ENCODE measurements around the gene GDPD5.

GDPD5 gene

DNA sequence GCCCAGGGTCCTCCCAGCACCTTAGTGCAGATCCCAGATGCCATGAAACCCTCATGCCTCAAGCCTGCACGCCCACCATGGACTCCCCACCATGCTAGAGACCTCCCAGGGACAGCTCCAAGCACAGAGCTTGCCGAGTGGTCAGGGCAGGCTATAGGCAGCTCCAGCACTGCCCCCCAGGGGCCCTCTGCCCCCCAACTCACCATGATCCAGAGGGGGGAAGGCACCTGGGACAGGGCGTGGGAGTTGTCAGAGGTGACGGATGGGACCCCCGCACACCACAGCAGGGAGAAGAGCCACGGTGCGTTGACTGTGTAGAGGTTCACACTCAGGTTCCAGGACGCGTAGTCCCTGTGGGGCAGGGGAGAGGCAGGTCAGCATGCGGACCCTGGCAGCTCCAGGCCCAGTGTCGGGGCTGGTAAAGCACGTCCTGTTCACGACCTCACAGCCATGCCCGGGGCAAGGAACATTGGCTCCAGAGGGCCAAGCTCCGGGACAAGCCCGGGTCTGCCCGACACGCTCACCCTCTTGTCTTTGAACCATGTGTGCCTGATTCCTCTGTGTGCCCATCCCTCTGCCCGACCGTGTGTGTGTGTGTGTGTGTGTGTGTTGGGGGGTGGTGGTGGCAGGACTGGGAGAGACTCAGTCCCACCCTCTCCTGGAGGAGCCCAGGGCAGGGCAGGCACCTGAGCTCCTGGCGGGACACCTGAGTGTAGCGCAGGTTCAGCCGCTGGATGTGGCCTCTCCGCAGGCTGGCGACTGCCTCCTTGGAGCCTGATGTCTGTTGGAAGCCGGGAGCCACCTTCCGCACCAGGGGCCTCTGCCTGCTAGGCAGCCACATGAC is 84.6 kb downstream of the GDPD5 start:
- Histone ChIP-seq H3K9me2 (ENCODE audit: low read depth, low read length) (no peaks in the 10 kb centered on the region), H4K20me1 (ENCODE audit: insufficient read depth, low read length) (no peaks in the 10 kb centered on the region), H3K4me2 (ENCODE audit: low read length) (no peak overlapping the region), H2AFZ (ENCODE audit: low read length) (no peak overlapping the region), H3K27me3 (ENCODE audit: insufficient read depth, low read length) (no peaks in the 10 kb centered on the region), H3K36me3 (ENCODE audit: insufficient read depth, low read length) (no peaks in the 10 kb centered on the region), H3K79me2 (ENCODE audit: insufficient read depth, low read length) (no peaks in the 10 kb centered on the region), H3K27ac (ENCODE audit: low read depth, low read length, poor library complexity, severe bottlenecking) (no peak overlapping the region), H3K9me3 (ENCODE audit: low read length) (no peaks in the 10 kb centered on the region), H3F3A (ENCODE audit: insufficient read depth, low read length) (no peaks in the 10 kb centered on the region), H3K9ac (ENCODE audit: low read length) (no peak overlapping the region), H3K4me1 (ENCODE audit: insufficient read depth, low read length, severe bottlenecking) (no peaks in the 10 kb centered on the region), H3K4me3 (ENCODE audit: low read depth, low read length, poor library complexity, severe bottlenecking) (no peak overlapping the region)
- TF ChIP-seq EZH2 (IDR thresholded peaks at IDR 0.05; ENCODE audit: borderline replicate concordance, low read length): no peak
- TF ChIP-seq, protein P1, sequence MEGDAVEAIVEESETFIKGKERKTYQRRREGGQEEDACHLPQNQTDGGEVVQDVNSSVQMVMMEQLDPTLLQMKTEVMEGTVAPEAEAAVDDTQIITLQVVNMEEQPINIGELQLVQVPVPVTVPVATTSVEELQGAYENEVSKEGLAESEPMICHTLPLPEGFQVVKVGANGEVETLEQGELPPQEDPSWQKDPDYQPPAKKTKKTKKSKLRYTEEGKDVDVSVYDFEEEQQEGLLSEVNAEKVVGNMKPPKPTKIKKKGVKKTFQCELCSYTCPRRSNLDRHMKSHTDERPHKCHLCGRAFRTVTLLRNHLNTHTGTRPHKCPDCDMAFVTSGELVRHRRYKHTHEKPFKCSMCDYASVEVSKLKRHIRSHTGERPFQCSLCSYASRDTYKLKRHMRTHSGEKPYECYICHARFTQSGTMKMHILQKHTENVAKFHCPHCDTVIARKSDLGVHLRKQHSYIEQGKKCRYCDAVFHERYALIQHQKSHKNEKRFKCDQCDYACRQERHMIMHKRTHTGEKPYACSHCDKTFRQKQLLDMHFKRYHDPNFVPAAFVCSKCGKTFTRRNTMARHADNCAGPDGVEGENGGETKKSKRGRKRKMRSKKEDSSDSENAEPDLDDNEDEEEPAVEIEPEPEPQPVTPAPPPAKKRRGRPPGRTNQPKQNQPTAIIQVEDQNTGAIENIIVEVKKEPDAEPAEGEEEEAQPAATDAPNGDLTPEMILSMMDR (IDR thresholded peaks at IDR 0.05; ENCODE audit: low read length): no peak

DNA sequence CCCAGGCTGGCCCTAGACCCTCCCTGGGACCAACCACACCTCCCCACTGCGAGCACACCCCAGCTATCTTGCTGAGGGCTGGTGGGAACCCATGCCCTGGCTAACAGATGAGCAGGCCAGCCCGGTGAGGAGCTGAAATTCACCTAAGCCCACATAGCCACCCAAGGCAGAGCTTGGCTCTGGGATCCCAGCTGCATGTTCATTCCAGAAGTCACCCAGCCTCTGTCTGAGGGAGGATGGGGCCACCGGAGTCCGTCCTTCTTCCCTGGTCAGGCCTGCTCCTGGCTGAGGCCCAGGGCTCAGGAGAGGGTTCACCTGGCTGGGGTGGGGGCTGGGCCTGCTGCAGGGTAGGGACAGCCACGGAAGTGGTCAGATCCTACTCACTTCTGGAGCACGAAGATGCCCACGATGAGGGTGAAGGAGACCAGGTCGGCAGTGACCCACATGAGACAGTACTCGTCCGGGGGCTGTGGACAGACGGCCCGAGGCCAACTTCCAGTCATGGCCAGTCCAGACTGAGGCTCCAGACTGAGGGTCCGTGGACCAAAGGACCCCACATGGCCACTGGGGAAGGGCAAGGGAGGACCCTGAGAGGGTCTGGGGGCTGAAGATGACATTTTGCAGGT is 86.1 kb downstream of the GDPD5 start:
- Histone ChIP-seq H3K9me2 (ENCODE audit: low read depth, low read length) (no peaks in the 10 kb centered on the region), H2AFZ (ENCODE audit: low read length) (no peak overlapping the region), H3K36me3 (ENCODE audit: insufficient read depth, low read length) (no peaks in the 10 kb centered on the region), H3K4me3 (ENCODE audit: low read depth, low read length, poor library complexity, severe bottlenecking) (no peak overlapping the region), H3K79me2 (ENCODE audit: insufficient read depth, low read length) (no peaks in the 10 kb centered on the region), H3K4me2 (ENCODE audit: low read length) (no peak overlapping the region), H3K27me3 (ENCODE audit: insufficient read depth, low read length) (no peaks in the 10 kb centered on the region), H3K9me3 (ENCODE audit: low read length) (no peaks in the 10 kb centered on the region), H3K27ac (ENCODE audit: low read depth, low read length, poor library complexity, severe bottlenecking) (no peak overlapping the region), H3K9ac (ENCODE audit: low read length) (no peak overlapping the region), H3F3A (ENCODE audit: insufficient read depth, low read length) (no peaks in the 10 kb centered on the region), H3K4me1 (ENCODE audit: insufficient read depth, low read length, severe bottlenecking) (no peaks in the 10 kb centered on the region), H4K20me1 (ENCODE audit: insufficient read depth, low read length) (no peaks in the 10 kb centered on the region)
- TF ChIP-seq, protein P1 (IDR thresholded peaks at IDR 0.05; ENCODE audit: low read length): no peak

DNA sequence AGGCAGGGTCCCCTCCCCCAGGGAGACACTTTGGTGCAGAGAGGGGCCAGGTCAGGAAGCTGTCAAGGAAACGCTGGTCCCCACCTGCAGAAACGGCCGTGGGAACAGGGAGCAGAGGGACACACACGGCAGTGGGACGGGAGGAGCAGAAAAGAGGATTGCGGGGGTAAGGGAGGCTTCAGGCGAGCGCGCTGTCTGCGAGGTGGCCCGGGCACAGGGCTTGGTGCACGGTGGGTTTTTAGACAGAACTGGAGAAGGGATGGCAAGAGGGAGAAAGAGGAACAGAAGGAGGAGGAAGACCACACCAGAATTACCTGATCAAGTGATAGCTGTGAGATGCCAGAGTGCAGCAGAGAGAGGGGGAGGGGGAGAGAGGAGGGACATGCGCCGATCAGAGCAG is 86.7 kb downstream of the GDPD5 start:
- Histone ChIP-seq H3K79me2 (ENCODE audit: insufficient read depth, low read length) (no peaks in the 10 kb centered on the region), H3K4me3 (ENCODE audit: low read depth, low read length, poor library complexity, severe bottlenecking) (no peak overlapping the region), H3K27me3 (ENCODE audit: insufficient read depth, low read length) (no peaks in the 10 kb centered on the region), H4K20me1 (ENCODE audit: insufficient read depth, low read length) (no peaks in the 10 kb centered on the region), H3K27ac (ENCODE audit: low read depth, low read length, poor library complexity, severe bottlenecking) (no peak overlapping the region), H3F3A (ENCODE audit: insufficient read depth, low read length) (no peaks in the 10 kb centered on the region), H3K36me3 (ENCODE audit: insufficient read depth, low read length) (no peaks in the 10 kb centered on the region), H2AFZ (ENCODE audit: low read length) (no peak overlapping the region), H3K9ac (ENCODE audit: low read length) (no peak overlapping the region), H3K4me1 (ENCODE audit: insufficient read depth, low read length, severe bottlenecking) (no peaks in the 10 kb centered on the region), H3K4me2 (ENCODE audit: low read length) (no peak overlapping the region), H3K9me3 (ENCODE audit: low read length) (no peaks in the 10 kb centered on the region), H3K9me2 (ENCODE audit: low read depth, low read length) (no peaks in the 10 kb centered on the region)
- TF ChIP-seq, protein P1 (IDR thresholded peaks at IDR 0.05; ENCODE audit: low read length): no peak
- no peak for TF ChIP-seq EZH2 (IDR thresholded peaks at IDR 0.05; ENCODE audit: borderline replicate concordance, low read length)
